DMS 273 treated with DMSO at 0.1 percent for 48 hours (cell line): ENCODE data around the gene PPIP5K1.
"Not testable (repeated sequence)": the region's sequence is repeated elsewhere in the genome, so short reads cannot be mapped to it uniquely, and the experiment has no call there.

ENCODE experiments used
- DNase-seq: peaks from one replicate; lab custom pipeline; 2025; lab: John Stamatoyannopoulos, UW

The PPIP5K1 gene

GRCh38 chr15:43544266-43544665, 45.7 kb downstream of the PPIP5K1 start:
- no peak for DNase-seq

GRCh38 chr15:43541785-43542184, 48.2 kb downstream of the PPIP5K1 start:
- no peak for DNase-seq

GRCh38 chr15:43538091-43538490, 51.9 kb downstream of the PPIP5K1 start:
- DNase-seq: no peak

- no peak for DNase-seq
Observed at GRCh38 chr15:43534897-43535296, 55.1 kb downstream of the PPIP5K1 start.

- DNase-seq: not testable (repeated sequence)
Observed at GRCh38 chr15:43532826-43533225, 57.2 kb downstream of the PPIP5K1 start.

- no peak for DNase-seq
Observed at GRCh38 chr15:43531018-43531670, 58.9 kb downstream of the PPIP5K1 start.

GRCh38 chr15:43529587-43530345, 60.2 kb downstream of the PPIP5K1 start:
- DNase-seq: no peak

GRCh38 chr15:43529141-43529540, 60.9 kb downstream of the PPIP5K1 start:
- DNase-seq: no peak

- no peak for DNase-seq
Observed at GRCh38 chr15:43528542-43529007, 61.4 kb downstream of the PPIP5K1 start.

- DNase-seq: no peak
Observed at GRCh38 chr15:43527802-43528541, 62.0 kb downstream of the PPIP5K1 start.

- DNase-seq: no peak
Observed at GRCh38 chr15:43527016-43527801, 62.8 kb downstream of the PPIP5K1 start.

- no peak for DNase-seq
Observed at GRCh38 chr15:43526261-43526930, 63.6 kb downstream of the PPIP5K1 start.

GRCh38 chr15:43525131-43525530, 64.9 kb downstream of the PPIP5K1 start:
- DNase-seq: no peak

GRCh38 chr15:43524254-43524845, 65.7 kb downstream of the PPIP5K1 start:
- DNase-seq: no peak

- no peak for DNase-seq
Observed at GRCh38 chr15:43523646-43524045, 66.4 kb downstream of the PPIP5K1 start.

GRCh38 chr15:43522247-43522646, 67.8 kb downstream of the PPIP5K1 start:
- DNase-seq: no peak

- DNase-seq: no peak
Observed at GRCh38 chr15:43521419-43521818, 68.6 kb downstream of the PPIP5K1 start.

GRCh38 chr15:43520138-43520537, 69.9 kb downstream of the PPIP5K1 start:
- DNase-seq: no peak

- no peak for DNase-seq
Observed at GRCh38 chr15:43519196-43519595, 70.8 kb downstream of the PPIP5K1 start.

GRCh38 chr15:43518197-43518761, 71.7 kb downstream of the PPIP5K1 start:
- no peak for DNase-seq
